ENCODE results near the gene SH2D2A.

SH2D2A gene

GRCh38 chr1:156803086-156803851 is 13.4 kb downstream of the SH2D2A start:
- no peak for DNase-seq (ENCODE audit: low spot score)

- DNase-seq (ENCODE audit: low spot score), result no peak
These were observed 14.2 kb downstream of the SH2D2A start for GRCh38 chr1:156802421-156802935.

GRCh38 chr1:156801409-156802121 is 15.1 kb downstream of the SH2D2A start:
- no peak for DNase-seq (ENCODE audit: low spot score)

- peak; percentile 67 for DNase-seq (ENCODE audit: low spot score)
These were observed 19.3 kb downstream of the SH2D2A start for GRCh38 chr1:156797212-156797871.

GRCh38 chr1:156796340-156797097 is 20.1 kb downstream of the SH2D2A start:
- DNase-seq (ENCODE audit: low spot score), result no peak

GRCh38 chr1:156795787-156796186 is 20.9 kb downstream of the SH2D2A start:
- DNase-seq (ENCODE audit: low spot score), result no peak

GRCh38 chr1:156795374-156795733 is 21.3 kb downstream of the SH2D2A start:
- DNase-seq (ENCODE audit: low spot score), result no peak

GRCh38 chr1:156794506-156795373 is 21.9 kb downstream of the SH2D2A start:
- DNase-seq (ENCODE audit: low spot score), result peak; percentile 68

GRCh38 chr1:156789621-156790318 is 26.9 kb downstream of the SH2D2A start:
- DNase-seq (ENCODE audit: low spot score), result no peak

GRCh38 chr1:156788136-156788535 is 28.5 kb downstream of the SH2D2A start:
- no peak for DNase-seq (ENCODE audit: low spot score)

- no peak for DNase-seq (ENCODE audit: low spot score)
These were observed 30.0 kb downstream of the SH2D2A start for GRCh38 chr1:156786640-156787039.

- no peak for DNase-seq (ENCODE audit: low spot score)
These were observed 31.2 kb downstream of the SH2D2A start for GRCh38 chr1:156785458-156785857.

- peak; percentile 92 for DNase-seq (ENCODE audit: low spot score)
These were observed 35.0 kb downstream of the SH2D2A start for GRCh38 chr1:156781585-156782186.

GRCh38 chr1:156777573-156777972 is 39.1 kb downstream of the SH2D2A start:
- DNase-seq (ENCODE audit: low spot score), result no peak

GRCh38 chr1:156776942-156777341 is 39.7 kb downstream of the SH2D2A start:
- no peak for DNase-seq (ENCODE audit: low spot score)

GRCh38 chr1:156775799-156776198 is 40.8 kb downstream of the SH2D2A start:
- no peak for DNase-seq (ENCODE audit: low spot score)

GRCh38 chr1:156773607-156774006 is 43.0 kb downstream of the SH2D2A start:
- DNase-seq (ENCODE audit: low spot score), result no peak

- no peak for DNase-seq (ENCODE audit: low spot score)
These were observed 43.7 kb downstream of the SH2D2A start for GRCh38 chr1:156772728-156773497.

- no peak for DNase-seq (ENCODE audit: low spot score)
These were observed 44.4 kb downstream of the SH2D2A start for GRCh38 chr1:156772222-156772621.
